NCI-H187 treated with DMSO at 0.1 percent for 48 hours (cell line): ENCODE data around the gene LMAN2.
"Not testable (repeated sequence)": the region's sequence is repeated elsewhere in the genome, so short reads cannot be mapped to it uniquely, and the experiment has no call there.

ENCODE experiments used
- DNase-seq: peaks from one replicate; lab custom pipeline; 2025; lab: John Stamatoyannopoulos, UW

LMAN2 gene

GRCh38 chr5:177346820-177347219, 4.6 kb downstream of the LMAN2 start:
- no peak for DNase-seq

- no peak for DNase-seq
Measured at GRCh38 chr5:177344891-177345290, 6.6 kb downstream of the LMAN2 start.

- DNase-seq: no peak
Measured at GRCh38 chr5:177343777-177344176, 7.7 kb downstream of the LMAN2 start.

GRCh38 chr5:177343000-177343399, 8.5 kb downstream of the LMAN2 start:
- not testable (repeated sequence) for DNase-seq

GRCh38 chr5:177339107-177339638, 12.3 kb downstream of the LMAN2 start:
- no peak for DNase-seq

- DNase-seq: no peak
Measured at GRCh38 chr5:177338251-177339106, 13.0 kb downstream of the LMAN2 start.

GRCh38 chr5:177336603-177337494, 14.6 kb downstream of the LMAN2 start:
- DNase-seq: no peak

- no peak for DNase-seq
Measured at GRCh38 chr5:177336112-177336511, 15.4 kb downstream of the LMAN2 start.

GRCh38 chr5:177335701-177336065, 15.8 kb downstream of the LMAN2 start:
- DNase-seq: no peak

GRCh38 chr5:177334781-177335700, 16.4 kb downstream of the LMAN2 start:
- DNase-seq: no peak

- no peak for DNase-seq
Measured at GRCh38 chr5:177334155-177334551, 17.3 kb downstream of the LMAN2 start.

- no peak for DNase-seq
Measured at GRCh38 chr5:177333420-177334154, 17.9 kb downstream of the LMAN2 start.

GRCh38 chr5:177332896-177333260, 18.6 kb downstream of the LMAN2 start:
- DNase-seq: no peak

- no peak for DNase-seq
Measured at GRCh38 chr5:177332031-177332895, 19.2 kb downstream of the LMAN2 start.

- DNase-seq: no peak
Measured at GRCh38 chr5:177330991-177331842, 20.3 kb downstream of the LMAN2 start.

- no peak for DNase-seq
Measured at GRCh38 chr5:177329883-177330282, 21.6 kb downstream of the LMAN2 start.

GRCh38 chr5:177328545-177329231, 22.8 kb downstream of the LMAN2 start:
- no peak for DNase-seq
